ENCODE data around the gene IL23A. TPM values are rescaled to one million over a fixed set of nuclear protein-coding genes. Genes with fewer than 3 reads are reported as not detected.

The IL23A gene
- total RNA-seq, 1 donor = not detected

DNA sequence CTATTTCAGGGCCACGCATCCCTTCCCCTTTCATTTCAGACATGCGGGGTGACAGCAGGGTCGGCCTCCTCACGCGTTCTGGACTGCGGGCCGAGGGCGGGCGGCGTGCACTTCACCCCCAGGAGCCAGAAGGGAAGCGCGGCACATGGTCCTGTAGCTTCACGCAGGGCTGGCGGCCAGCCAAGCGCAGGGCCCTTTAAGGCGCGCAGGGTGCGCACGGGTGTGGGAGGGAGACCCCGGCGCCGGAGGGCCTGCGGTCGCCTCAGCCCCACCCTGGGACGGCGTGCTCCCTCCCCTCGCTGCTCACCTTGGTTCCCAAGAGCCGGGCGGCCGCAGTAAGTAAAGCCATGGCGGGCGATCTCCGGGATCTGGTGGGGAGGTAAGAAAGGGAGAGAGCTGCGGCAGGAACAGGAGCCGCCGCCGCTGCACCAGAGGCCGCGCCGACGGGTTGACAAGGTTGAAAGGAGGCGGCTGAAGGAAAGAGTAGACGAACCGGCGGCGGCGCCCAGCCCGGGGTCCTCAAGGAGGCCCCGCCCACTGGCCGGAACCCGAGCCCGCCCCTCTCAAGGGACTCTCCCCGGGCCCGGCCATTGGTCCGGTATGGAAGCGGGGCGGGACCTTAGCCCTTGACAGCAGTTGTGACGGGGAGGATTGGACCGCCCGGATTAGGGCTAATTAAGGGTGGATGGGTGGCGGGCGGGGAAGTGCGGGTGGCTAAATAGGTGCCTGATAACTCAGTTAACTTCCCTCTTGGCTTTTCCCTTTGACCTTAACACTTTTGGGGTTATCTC, 38.6 kb upstream of the IL23A start, which contains the start of gene CS:
CS (minus strand) TSS at position 478 of the 791 bp plus-strand sequence; CDS start at position 349, 129 bp downstream.
- DNase-seq (ENCODE audit: low read depth) = peak; percentile 98
- peak within 1 kb of the TSS; percentile 87 for H3K4me3 ChIP-seq (ENCODE audit: low read depth, low read length)
- TF ChIP-seq, protein P1, sequence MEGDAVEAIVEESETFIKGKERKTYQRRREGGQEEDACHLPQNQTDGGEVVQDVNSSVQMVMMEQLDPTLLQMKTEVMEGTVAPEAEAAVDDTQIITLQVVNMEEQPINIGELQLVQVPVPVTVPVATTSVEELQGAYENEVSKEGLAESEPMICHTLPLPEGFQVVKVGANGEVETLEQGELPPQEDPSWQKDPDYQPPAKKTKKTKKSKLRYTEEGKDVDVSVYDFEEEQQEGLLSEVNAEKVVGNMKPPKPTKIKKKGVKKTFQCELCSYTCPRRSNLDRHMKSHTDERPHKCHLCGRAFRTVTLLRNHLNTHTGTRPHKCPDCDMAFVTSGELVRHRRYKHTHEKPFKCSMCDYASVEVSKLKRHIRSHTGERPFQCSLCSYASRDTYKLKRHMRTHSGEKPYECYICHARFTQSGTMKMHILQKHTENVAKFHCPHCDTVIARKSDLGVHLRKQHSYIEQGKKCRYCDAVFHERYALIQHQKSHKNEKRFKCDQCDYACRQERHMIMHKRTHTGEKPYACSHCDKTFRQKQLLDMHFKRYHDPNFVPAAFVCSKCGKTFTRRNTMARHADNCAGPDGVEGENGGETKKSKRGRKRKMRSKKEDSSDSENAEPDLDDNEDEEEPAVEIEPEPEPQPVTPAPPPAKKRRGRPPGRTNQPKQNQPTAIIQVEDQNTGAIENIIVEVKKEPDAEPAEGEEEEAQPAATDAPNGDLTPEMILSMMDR (IDR thresholded peaks at IDR 0.05; ENCODE audit: insufficient read depth, low read depth, low read length) = no peak

DNA sequence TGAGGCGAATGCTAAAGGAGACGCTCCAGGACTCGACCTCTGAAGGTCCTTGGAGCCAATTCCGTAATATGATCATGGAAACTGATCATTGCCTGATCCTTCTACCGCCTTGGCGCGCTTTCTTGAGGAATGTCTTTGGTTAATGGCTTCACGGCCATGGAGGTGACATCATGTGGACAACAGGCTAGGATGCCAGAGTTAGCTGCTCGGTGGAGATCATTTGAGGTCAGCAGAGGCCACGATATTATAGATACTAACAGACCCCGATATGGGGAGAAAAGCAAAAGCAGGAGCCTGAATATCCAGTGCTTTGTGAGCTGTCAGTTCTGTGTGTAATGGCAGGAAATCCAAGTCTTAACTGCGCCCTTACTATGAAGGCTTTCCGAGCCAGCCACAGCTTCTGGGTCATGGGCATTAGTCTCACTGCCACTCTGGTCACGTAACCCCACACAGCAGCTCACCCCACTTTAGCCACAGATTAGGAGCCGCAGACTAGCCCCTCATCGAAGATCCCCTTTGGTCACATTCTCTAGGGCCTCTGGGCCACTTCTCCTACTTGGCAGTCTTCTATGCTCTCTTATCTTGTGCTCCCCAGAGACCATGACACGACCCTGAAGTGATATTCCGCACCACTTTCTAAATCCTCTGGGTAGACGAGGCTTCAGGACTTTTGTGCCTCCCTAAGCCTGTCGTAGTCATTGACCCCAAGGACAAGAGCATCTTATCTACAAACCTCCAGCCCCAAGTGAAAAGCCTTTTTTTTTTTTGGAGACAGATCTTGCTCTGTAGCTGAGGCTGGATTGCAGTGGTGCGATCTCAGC, 37.8 kb upstream of the IL23A start:
- H3K4me3 ChIP-seq (ENCODE audit: low read depth, low read length) = peak overlapping the region; percentile 87
- no peak for DNase-seq (ENCODE audit: low read depth)
- TF ChIP-seq, protein P1 (IDR thresholded peaks at IDR 0.05; ENCODE audit: insufficient read depth, low read depth, low read length) = no peak

- TF ChIP-seq, protein P1 (IDR thresholded peaks at IDR 0.05; ENCODE audit: insufficient read depth, low read depth, low read length) = no peak
- H3K4me3 ChIP-seq (ENCODE audit: low read depth, low read length) = no peak overlapping the region
- DNase-seq (ENCODE audit: low read depth) = no peak
Measured at GRCh38 chr12:56304276-56304675, 34.4 kb upstream of the IL23A start.

DNA sequence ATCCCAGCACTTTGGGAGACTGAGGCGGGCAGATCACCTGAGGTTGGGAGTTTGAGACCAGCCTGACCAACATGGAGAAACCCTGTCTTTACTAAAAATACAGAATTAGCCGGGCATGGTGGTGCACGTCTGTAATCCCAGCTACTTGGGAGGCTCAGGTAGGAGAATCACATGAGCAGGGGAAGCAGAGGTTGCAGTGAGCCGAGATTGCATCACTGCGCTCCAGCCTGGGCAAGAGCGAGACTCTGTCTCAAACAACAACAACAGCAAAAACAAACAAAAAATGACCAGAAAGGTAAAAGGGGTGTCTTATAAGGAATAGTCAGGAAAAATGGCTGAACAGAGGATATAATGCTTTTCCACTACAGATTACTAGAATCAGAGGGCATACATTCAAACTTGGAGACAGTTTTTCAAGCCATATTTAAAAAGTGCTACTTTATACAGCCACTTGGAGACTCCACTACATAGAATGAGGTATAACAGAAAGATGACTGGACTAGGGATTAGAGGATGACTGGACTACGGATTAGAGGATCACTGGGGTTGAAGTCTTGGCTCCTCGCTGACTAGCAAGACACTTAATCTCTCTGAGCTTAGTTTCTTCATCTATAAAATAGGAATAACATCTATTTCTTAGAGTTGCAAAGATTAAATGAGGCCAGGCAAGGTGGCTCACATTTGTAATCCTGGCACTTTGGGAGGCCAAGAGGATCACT, 33.7 kb upstream of the IL23A start:
- no peak for DNase-seq (ENCODE audit: low read depth)
- TF ChIP-seq, protein P1 (IDR thresholded peaks at IDR 0.05; ENCODE audit: insufficient read depth, low read depth, low read length) = no peak
- H3K4me3 ChIP-seq (ENCODE audit: low read depth, low read length) = no peak overlapping the region

DNA sequence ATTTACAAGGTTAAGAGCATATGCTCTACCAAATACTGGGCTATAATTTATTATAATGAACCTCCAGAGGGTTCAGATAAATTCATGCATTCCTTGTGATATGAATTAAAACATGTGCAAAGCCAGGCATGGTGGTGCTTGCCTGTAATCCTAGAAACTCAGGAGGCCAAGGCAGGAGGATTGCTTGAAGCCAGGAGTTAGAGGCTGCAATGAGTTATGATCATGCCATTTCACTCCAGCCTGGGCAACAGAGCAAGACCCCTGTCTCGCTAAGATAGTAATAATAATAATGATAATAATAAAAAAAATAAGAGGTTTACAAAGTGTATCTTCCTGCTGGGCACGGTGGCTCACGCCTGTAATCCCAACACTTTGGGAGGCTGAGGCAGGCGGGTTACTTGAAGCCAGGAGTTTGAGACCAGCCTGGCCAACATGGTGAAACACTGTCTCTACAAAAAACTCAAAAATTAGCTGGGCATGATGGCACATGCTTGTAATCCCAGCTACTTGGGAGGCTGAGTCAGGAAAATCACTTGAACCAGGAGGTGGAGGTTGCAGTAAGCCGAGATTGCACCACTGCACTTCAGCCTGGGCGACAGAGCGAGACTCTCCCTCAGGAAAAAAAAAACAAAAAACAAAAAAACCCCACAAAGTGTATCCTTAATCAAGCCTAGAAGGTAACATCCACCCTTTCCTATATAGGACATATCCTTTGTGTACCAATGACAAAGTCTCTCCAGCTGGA, 31.3 kb upstream of the IL23A start:
- DNase-seq (ENCODE audit: low read depth) = no peak
- no peak overlapping the region for H3K4me3 ChIP-seq (ENCODE audit: low read depth, low read length)
- TF ChIP-seq, protein P1 (IDR thresholded peaks at IDR 0.05; ENCODE audit: insufficient read depth, low read depth, low read length) = no peak

DNA sequence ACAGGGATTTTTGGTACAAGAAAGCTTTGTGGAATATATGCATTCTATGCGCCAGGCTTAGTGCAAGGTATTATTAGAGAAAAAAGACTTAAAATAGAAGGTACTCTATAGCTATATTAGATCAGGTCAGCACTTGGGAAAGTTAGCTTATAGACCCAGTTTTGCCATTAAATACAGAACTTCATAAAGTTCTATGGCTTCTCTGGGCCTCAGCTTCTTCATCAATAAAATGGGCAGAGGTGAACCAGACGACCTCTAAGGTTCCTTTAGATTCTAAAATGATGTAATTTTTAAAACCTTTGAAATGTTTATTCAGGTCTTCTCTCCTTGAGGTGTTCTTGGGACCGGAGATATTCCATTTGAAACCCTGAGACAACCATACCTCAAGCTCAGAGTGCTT, 30.0 kb upstream of the IL23A start:
- TF ChIP-seq, protein P1 (IDR thresholded peaks at IDR 0.05; ENCODE audit: insufficient read depth, low read depth, low read length) = no peak
- H3K4me3 ChIP-seq (ENCODE audit: low read depth, low read length) = no peak overlapping the region
- no peak for DNase-seq (ENCODE audit: low read depth)
